GM12865 (cell line): ENCODE results near the gene PDE4B.
"Not testable (repeated sequence)": the region's sequence is repeated elsewhere in the genome, so short reads cannot be mapped to it uniquely, and the experiment has no call there.

Experiments
- DNase-seq: peaks from one replicate; pipeline ENCODE4 v3.0.0; 2010; ENCODE audit warnings: low read depth
- H3K4me3 ChIP-seq: 2 replicates; pipeline ENCODE4 v1.5.1; 2011; ENCODE audit warnings: mild to moderate bottlenecking, low read depth, low read length, control low read depth
- CTCF ChIP-seq: IDR thresholded peaks from 2 replicates; pipeline ENCODE4 v1.5.1; 2011; ENCODE audit warnings: low read length, control low read depth, low read depth, inconsistent platforms; ENCODE audit not compliant: insufficient read depth; ENCODE audit errors: missing control alignments

The PDE4B gene

DNA sequence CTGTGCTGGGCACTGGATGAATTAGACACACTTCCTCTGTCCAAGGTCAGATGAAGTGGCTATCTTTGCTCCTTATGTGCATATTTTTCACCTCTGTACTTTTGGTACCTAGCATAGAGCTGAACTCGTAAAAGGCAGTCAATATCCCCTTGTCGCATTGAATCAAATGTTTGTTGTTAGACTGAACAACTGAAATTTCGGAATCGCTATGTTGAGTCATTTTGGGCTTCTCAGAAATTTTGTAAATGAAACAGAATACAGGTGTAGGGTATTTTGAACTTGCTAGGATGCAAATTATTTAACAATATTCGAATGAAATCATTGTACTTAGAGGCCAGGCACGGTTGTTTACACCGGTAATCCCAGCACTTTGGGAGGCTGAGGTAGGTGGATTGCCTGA, 48.0 kb downstream of the PDE4B start:
- no peak overlapping the region for H3K4me3 ChIP-seq
- DNase-seq: peak; percentile 13
- no peak for TF ChIP-seq CTCF

GRCh38 chr1:65844296-65844695, 51.6 kb downstream of the PDE4B start:
- H3K4me3 ChIP-seq: no peak overlapping the region
- DNase-seq: no peak
- TF ChIP-seq CTCF: no peak

GRCh38 chr1:65844821-65845534, 52.3 kb downstream of the PDE4B start:
- no peak overlapping the region for H3K4me3 ChIP-seq
- TF ChIP-seq CTCF: no peak
- DNase-seq: no peak

GRCh38 chr1:65845535-65846060, 52.9 kb downstream of the PDE4B start:
- TF ChIP-seq CTCF: no peak
- DNase-seq: no peak

GRCh38 chr1:65846866-65847265, 54.2 kb downstream of the PDE4B start:
- TF ChIP-seq CTCF: no peak
- no peak overlapping the region for H3K4me3 ChIP-seq
- DNase-seq: no peak

More at GRCh38 chr1:65845535-65846060, 52.9 kb downstream of the PDE4B start:
- no peak overlapping the region for H3K4me3 ChIP-seq

DNA sequence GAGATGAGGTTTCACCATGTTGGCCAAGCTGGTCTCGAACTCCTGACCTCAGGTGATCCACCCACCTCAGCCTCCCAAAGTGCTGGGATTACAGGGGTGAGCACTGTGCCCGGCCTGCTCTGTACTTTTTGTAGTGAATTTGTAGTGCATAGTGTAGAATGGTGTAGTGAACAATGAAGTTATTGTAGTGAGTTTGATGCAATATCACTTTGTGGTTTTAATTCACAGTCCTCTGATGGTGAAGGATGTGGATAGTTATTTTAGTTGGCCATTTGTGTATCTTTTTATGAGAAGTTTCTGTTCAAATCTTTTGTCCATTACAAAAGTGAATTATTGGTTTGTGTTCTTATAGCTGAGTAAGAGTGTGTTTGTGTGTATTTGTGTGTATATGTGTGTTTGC, 57.6 kb downstream of the PDE4B start:
- no peak overlapping the region for H3K4me3 ChIP-seq
- TF ChIP-seq CTCF: no peak
- no peak for DNase-seq

DNA sequence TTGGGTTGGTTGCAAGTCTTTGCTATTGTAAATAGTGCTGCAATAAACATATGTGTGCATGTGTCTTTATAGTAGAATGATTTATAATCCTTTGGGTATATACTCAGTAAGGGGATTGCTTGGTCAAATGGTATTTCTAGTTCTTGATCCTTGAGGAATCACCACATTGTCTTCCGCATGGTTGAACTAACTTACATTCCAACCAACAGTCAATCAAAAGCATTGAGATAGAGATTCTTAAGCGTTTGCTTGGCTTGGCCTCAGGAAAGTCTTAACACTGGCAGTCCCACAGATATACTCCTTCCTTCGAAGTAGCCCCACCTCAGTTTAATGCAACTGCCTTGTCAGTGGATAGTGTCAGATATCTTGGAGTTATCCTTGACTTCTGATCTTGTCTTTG, 63.9 kb downstream of the PDE4B start:
- DNase-seq, H3K4me3 ChIP-seq: not testable (repeated sequence)
